IPS-18c (cell line): ENCODE measurements around the gene LACRT.

ENCODE experiments used
- H3K4me3 ChIP-seq: 2 replicates; pipeline ENCODE4 v1.7.0; 2013; ENCODE audit warnings: low read depth, mild to moderate bottlenecking, low read length, moderate library complexity; ENCODE audit not compliant: insufficient read depth
- H3K9me3 ChIP-seq: one replicate; pipeline ENCODE4 v1.6.1; 2013; ENCODE audit warnings: mild to moderate bottlenecking, low read length, moderate library complexity; ENCODE audit not compliant: control insufficient read depth, insufficient read depth

Gene LACRT

GRCh38 chr12:54588890-54589267, 45.8 kb downstream of the LACRT start:
- H3K4me3 ChIP-seq: peak overlapping the region; percentile 61
- H3K9me3 ChIP-seq: no peaks in the 10 kb centered on the region

GRCh38 chr12:54588110-54588889, 46.4 kb downstream of the LACRT start, which contains the start of gene PPP1R1A:
TSS of gene PPP1R1A (minus strand) at chr12:54588659. CDS start at chr12:54588488, 171 bp downstream.
- peak within 1 kb of the TSS; percentile 67 for H3K4me3 ChIP-seq
- peaks cover 2% of the 10 kb centered on the region for H3K9me3 ChIP-seq

DNA sequence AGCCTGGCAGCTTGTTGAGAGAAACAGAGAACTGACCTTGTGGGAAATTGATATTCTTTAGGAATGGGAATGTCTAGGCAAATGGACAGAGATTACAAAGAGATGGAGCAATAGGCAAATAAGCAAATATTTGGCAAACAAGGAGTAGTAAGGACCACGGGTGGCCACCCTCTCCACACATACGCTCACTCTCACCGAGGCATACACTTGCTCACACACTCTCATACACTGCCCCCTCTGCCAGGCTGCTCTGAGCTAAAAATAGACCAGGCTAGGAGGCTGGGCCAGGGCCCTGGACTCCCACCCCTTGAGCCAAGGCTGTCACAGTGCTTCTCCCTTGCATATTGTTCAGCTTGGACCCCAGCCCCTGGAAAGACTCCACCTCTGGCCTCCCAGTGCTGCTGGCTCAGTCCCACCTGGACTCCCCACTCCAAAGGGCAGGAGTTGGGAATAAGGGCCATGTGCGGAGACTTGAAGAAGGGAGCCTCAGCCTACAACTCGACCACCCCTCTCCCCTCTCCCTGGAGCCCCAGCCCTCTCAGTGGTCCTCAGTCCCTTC, 47.3 kb downstream of the LACRT start:
- Histone ChIP-seq H3K9me3 (peaks cover 2% of the 10 kb centered on the region), H3K4me3 (peak overlapping the region; percentile 67)

GRCh38 chr12:54586620-54587019, 48.1 kb downstream of the LACRT start:
- no peak overlapping the region for H3K4me3 ChIP-seq
- peaks cover 2% of the 10 kb centered on the region for H3K9me3 ChIP-seq

DNA sequence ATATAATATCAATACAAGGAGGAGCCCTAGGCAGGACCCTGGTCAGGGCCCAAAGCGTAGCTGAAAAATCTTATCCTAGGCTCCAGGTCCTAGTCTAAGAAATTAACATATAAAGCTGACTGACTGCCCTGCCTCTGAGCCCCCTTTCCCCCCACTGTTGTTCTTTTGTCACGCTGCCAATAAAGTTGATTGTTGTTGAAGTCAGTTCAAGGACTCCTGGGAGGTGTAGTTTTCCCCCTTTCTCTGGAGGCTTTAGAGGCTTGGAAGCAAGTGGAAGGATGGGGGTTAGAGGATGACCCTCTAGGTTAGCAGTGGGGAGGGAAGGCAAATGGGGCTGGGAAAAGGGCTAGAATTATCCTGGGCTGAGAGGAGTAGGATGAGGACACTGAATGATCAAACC, 49.5 kb downstream of the LACRT start:
- Histone ChIP-seq H3K4me3 (no peak overlapping the region), H3K9me3 (peaks cover 2% of the 10 kb centered on the region)

DNA sequence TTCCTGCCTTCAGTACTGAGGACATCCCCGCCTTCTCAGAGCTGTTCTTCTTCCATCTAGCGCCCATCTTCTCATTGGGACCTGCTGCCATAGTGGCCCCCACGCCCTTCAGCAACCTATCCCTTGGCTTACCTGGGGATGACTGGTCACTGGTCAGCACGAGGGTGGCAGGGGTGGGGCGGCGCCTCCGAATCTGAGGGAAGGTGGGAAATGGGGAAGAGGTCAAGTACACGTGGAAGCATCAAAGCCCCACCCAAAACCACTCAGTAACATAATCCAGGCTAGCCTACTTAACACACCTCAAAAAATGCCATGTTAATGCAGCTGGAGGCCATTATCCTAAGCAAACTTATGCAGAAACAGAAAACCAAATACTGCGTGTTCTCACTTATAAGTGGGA, 50.6 kb downstream of the LACRT start:
- no peak overlapping the region; the same call in 1 of the 2 replicates for H3K4me3 ChIP-seq
- peaks cover 2% of the 10 kb centered on the region for H3K9me3 ChIP-seq

- Histone ChIP-seq H3K4me3 (no peak overlapping the region; the same call in 1 of the 2 replicates), H3K9me3 (peaks cover 2% of the 10 kb centered on the region)
Observed at GRCh38 chr12:54583726-54584125, 51.0 kb downstream of the LACRT start.

GRCh38 chr12:54581412-54581811, 53.3 kb downstream of the LACRT start:
- Histone ChIP-seq H3K9me3 (peaks cover 2% of the 10 kb centered on the region), H3K4me3 (no peak overlapping the region)
